HG02759 (cell line): ENCODE data around the gene SHISA5.

Experiments
- ATAC-seq: cut with Tn5 transposase; IDR thresholded peaks from one replicate; pipeline ENCODE4 v1.9.1; 2021; ENCODE audit warnings: mild to moderate bottlenecking, moderate library complexity; ENCODE audit not compliant: unreplicated experiment

The SHISA5 gene

DNA sequence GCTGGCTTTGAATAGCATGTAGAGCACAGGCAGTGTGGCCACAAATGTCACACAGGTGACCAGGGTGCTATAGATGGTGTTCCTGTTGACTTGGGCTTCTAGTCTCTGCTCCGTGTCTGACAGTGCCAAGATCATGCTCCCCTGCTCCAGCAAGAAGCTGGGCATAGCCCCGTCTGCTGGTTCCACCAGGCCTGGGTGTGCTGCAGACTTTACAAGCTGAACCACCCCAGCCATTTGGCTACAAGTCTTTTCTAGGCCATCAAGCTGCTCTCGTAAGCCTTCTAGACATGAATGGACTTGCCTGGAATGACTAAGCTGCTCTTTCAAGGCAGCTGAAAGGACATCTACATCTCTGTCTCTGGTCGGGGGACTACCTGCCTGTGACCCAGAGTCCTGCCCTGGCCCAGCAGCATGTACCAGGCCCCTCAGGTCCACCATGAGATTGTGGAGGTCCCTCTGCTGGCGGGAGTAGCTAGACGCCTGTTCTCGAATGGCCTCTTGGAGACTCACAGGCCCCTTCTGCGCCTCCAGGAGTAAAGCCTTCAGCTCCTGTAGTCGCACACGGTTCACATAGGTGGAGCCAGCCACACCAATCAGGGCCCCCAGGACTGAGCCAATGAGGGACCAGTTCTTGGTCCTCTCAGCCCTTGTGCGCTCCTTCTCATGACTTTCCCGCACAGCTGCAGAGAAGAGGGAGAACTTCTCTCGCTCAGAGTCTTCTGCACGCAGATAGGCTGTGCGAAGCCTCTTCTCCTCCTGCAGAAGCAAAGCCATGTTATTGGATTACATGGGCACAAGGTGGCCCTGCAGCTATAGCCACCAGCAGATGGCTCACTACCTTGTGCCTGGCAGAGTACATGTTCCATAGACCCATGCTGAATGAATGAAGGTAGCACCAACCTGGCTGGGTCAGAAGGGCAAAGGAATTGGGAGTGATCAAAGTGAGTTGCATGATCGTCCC lies 71.3 kb downstream of the SHISA5 start:
- no peak for ATAC-seq

DNA sequence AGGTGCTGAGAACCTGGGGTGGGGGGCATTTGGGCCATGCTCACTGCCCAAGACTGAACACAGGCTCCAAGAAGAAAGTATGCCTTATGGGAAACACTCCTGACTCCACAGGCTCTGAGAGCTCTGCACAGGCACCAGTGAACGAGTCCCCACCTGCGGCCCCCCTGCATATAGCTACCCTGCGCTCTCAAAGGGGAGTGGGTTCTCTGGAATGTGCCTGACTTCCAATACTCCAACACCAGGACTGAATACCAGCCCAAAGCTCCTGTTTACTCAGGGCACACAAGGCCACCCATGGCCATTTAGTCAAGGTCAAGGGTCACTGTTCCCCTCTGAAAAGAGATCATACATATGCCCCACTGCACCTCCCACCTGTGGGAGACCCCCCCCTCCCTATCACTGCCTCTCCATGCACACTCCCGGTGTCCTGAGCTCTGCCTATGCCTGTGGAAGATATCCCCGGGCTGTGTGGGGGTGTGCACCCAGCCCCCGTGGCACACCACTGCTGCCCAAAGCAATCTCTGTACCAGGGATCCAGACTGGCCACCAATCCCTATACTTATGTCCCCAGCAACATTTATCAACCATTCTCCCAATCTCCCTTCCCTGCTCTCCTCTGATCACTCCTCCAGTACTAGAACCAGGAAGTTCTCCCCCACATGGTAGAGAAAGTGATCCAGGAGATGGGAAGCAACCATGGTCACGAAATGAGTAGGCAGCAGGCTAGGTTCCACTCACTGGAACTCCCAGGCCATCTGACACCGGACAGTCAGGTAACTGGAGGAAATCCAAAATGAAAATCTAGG lies 72.5 kb downstream of the SHISA5 start:
- ATAC-seq: no peak

- no peak for ATAC-seq
Measured at GRCh38 chr3:48430708-48431101, 73.3 kb downstream of the SHISA5 start.

DNA sequence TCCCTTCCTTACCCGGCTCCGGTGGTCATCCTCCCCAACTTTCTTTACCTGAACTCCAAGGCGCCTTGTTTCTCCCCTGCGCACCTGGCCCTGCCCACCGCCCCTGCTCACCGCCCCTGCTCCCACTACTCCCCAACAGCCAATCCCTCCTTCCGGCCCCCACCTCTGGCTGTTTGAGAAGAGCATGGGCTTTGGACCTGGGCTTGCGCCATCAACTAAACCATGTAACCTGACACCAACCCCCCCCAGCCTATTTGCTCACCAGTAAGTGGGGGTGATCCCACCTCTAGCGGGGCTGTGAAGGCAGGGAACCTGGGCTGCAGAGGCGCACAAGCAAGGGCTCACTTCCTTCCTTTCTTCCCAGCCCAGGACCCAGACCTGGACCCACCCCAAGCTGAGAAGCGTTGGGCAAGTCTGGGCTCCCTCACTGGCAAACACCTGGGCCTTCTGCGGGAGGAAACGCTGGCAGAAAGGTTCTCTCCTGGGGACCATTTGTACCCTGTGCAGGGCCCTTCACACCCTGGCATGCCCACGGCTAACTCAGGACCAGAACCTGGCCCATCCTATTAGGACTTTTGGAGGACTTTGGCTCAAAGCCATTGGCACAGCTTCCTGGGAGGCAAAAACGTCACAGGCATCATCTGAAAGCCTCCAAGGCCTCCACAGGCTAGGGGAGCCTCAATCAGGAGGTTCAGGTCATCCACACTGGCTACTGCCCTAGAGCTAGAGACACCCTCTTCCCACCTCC lies 73.8 kb downstream of the SHISA5 start, which contains the start of gene PLXNB1:
TSS of gene PLXNB1 (minus strand) at position 127 of the 748 bp plus-strand sequence. CDS start 5,475 bp downstream, outside the sequence.
- ATAC-seq: peak; percentile 15

- peak; percentile 56 for ATAC-seq
Measured at GRCh38 chr3:48429317-48429959, 74.5 kb downstream of the SHISA5 start.

DNA sequence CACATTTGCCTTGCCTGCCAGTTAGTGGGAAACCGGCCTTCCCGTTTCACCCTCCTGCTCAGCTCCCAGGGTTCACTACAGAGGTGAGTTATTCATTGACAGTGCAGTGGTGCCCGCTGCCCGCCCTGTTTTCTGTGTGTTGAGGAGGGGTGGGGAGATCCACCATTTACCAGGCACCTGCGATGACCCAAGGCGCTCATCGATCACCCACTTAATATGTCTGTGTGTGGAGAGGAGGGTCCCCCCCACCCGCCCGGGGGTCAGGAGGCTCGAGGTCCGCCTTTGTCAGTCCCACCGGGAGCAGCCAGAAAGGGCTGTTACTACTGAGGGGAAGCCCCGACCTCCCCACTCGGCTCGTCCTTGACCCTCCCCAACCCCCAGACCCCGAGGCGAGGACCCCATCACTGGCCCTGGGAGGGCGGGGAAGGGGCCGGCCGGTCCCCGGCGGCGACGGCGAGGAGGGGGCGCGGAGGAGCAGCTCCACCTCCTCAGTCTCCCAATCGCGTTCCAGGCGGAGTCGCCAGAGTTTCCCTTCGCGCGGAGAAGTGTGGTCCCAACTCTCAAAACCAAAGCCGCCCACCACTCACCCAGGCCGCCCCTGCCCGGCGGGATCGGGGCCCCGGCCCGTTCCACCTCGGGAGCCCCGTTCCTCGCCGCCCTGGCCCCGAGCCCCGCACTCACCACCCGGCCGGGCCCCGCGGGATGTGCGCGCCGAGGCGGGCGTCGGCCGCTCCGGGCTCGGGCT lies 75.2 kb downstream of the SHISA5 start:
- peak; percentile 38 for ATAC-seq

GRCh38 chr3:48428088-48428571 lies 75.8 kb downstream of the SHISA5 start:
- no peak for ATAC-seq

- no peak for ATAC-seq
Measured at GRCh38 chr3:48427630-48427962, 76.4 kb downstream of the SHISA5 start.

DNA sequence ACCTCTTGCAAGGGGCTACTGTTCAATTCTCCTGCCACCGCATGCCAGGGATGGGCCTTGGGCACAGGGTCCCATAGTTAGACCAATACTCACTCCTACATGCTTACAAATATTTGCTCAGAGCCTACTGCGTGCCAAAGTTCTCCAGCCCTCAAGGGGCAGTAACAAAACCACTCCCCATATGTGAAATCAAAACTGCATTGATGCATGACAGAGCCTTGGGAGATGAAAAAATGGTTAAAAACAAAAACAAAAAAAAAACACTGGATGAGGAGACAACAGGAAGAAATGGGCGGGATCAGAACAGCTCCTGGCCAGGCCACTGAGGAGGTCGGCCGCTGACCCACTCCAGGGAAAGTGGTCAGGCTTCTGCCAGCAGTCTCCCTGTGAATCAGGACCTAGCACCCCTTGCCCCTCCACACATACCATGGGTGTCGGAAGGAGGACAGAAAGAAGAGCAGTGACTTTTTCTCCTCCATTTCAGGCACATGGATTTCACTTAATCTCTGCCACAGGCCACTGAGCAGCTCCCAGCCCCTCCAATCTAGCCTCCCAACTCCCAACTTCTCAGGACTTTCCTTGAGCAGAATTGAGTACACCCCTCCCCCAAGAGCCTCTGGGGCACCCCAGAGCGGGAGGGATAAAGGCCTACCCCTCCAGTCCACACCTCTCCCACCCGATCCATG lies 76.9 kb downstream of the SHISA5 start:
- no peak for ATAC-seq

DNA sequence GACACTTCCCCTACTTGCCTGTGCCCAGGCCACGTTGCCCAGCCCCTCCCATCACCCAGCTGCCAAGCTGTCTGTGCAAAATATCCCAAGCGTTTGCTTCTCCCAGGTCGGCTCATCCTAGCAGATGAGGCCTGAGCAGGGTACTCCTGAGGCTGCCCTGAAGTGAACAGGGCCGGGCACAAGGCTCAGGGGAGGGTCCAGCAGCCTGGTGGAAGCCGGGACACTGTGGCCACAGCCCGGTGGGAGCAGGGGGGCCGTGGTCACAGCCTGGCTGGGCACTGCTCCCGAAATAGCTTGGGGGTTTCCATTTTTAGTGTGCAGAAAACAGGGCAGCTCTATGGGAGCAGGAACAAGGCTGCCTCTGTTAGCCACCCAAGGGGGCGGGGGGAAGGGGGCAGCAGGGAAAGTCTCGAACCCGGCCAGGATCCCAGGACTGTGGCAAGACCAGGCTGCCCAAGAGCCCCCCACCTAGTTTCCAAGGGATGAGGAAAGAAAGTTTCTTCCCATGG lies 77.5 kb downstream of the SHISA5 start:
- no peak for ATAC-seq

- ATAC-seq: no peak
Measured at GRCh38 chr3:48425281-48425812, 78.6 kb downstream of the SHISA5 start.

GRCh38 chr3:48423883-48424695 lies 79.9 kb downstream of the SHISA5 start:
- ATAC-seq: no peak

DNA sequence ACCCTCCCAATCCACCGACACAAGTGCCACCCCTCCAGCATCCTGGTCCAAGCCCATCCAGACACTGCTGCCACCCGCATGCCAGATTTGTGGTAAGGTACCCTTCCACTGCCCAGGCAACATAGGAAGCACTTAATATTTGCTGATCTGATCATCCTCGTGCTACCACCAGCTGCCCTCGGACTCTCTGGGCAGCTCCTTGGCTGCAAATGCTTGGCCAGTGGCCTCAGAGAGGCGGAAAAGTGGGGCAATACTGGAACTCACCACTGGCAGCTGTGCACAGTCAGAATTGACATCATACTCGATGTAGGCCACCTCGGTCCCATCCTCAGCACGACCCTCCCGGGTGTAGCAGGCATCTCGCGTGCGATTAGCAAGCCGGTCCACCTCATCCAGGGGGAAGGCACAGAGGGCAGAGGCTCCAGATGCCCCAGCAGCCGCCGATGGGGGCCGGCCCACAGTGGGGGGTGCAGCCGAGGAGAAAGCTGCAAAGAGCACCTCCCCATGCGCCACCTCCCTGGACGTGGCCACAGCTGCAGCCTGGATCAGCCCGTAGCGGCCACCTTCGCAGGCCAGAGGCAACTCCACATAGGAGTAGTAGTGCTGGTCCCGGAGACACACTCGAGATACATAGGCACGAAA lies 80.6 kb downstream of the SHISA5 start:
- no peak for ATAC-seq

- ATAC-seq: no peak
Measured at GRCh38 chr3:48422681-48423080, 81.3 kb downstream of the SHISA5 start.

- no peak for ATAC-seq
Measured at GRCh38 chr3:48422272-48422671, 81.7 kb downstream of the SHISA5 start.

DNA sequence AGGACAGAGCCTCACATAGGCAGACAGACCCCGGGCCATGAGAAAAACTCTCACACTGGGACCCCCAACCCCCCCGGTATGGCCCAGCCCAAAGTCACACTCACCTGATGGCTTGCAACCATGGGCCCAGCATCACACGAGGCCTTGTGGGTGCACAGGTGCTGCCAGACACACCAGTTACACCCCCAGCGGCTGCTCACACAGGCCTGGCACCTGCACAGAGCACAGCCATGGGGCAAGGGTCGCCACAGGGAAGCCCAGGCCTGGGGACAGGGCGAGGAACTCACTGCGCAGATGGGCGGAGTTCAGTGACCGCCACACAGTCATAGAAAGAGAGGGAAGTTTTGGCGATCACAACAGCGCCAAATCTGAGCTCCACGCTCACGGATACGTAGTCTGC lies 83.4 kb downstream of the SHISA5 start:
- ATAC-seq: no peak

DNA sequence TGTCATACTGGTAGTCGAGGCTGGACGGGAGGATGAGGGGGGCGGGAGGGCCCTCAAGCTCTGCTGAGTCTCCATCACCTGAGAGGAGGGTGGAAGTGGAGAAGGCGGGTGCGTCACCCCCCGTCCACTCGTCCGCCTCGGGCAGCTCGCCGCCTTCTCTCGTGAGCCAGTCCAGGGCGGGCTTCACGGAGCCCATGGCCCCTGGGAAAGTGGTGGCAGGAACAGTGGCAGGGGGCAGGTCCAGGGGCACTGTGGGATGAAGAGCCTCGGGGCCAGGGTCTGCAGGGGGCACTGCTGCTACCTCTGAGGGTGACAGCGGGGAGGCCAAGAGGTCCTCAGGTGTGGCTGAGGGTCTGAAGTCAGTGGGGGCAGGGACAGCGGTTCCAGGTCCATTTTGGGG lies 84.4 kb downstream of the SHISA5 start:
- ATAC-seq: no peak
